ENCODE results near the gene FAM76A.
"Not testable (repeated sequence)": the region's sequence is repeated elsewhere in the genome, so short reads cannot be mapped to it uniquely, and the experiment has no call there.

Gene FAM76A

GRCh38 chr1:27782950-27783349 is 57.2 kb downstream of the FAM76A start:
- DNase-seq = no peak

GRCh38 chr1:27784700-27785099 is 58.9 kb downstream of the FAM76A start:
- DNase-seq = no peak

GRCh38 chr1:27785781-27786455 is 60.2 kb downstream of the FAM76A start:
- DNase-seq = no peak

- DNase-seq = no peak
These were observed 62.1 kb downstream of the FAM76A start for GRCh38 chr1:27787895-27788294.

GRCh38 chr1:27789540-27790041 is 63.8 kb downstream of the FAM76A start:
- no peak for DNase-seq

- not testable (repeated sequence) for DNase-seq
These were observed 64.5 kb downstream of the FAM76A start for GRCh38 chr1:27790270-27790669.

GRCh38 chr1:27795601-27796000 is 69.8 kb downstream of the FAM76A start:
- DNase-seq = no peak

GRCh38 chr1:27804791-27805190 is 79.0 kb downstream of the FAM76A start:
- no peak for DNase-seq

- DNase-seq = no peak
These were observed 81.0 kb downstream of the FAM76A start for GRCh38 chr1:27806758-27807157.

- DNase-seq = no peak
These were observed 81.6 kb downstream of the FAM76A start for GRCh38 chr1:27807385-27807784.

- DNase-seq = not testable (repeated sequence)
These were observed 82.4 kb downstream of the FAM76A start for GRCh38 chr1:27808131-27808530.

- DNase-seq = no peak
These were observed 84.1 kb downstream of the FAM76A start for GRCh38 chr1:27809883-27810282.

- DNase-seq = no peak
These were observed 86.2 kb downstream of the FAM76A start for GRCh38 chr1:27811741-27812500.
